Activated CD8-positive, alpha-beta memory T cell treated with anti-CD3 and anti-CD28 coated beads, Interleukin-2, amount 50 U/mL, for 48 hours (primary cell): ENCODE data around the gene DMXL1.
"Not testable (repeated sequence)": the region's sequence is repeated elsewhere in the genome, so short reads cannot be mapped to it uniquely, and the experiment has no call there.

ENCODE experiments used
- DNase-seq: peaks from one replicate; pipeline ENCODE4 v3.0.0-alpha.2; 2020

The DMXL1 gene

GRCh38 chr5:119123280-119123679 lies 52.4 kb downstream of the DMXL1 start:
- no peak for DNase-seq

GRCh38 chr5:119129770-119130169 lies 58.9 kb downstream of the DMXL1 start:
- no peak for DNase-seq

GRCh38 chr5:119131530-119132304 lies 60.8 kb downstream of the DMXL1 start:
- DNase-seq: no peak

DNA sequence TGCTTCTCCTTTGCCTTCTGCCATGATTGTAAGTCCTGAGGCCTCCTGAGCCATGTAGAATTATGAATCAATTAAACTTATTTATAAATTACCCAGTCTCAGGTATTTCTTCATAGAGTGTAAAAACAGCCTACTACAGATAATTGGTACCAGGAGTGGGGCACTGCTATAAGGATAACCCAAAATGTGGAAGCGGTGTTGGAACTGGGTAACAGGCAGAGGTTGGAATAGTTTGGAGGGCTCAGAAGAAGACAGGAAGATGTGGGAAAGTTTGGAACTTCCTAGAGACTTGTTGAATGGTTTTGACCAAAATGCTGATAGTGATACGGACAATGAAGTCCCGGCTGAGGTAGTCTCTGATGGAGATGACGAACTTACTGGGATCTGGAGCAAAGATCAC lies 64.9 kb downstream of the DMXL1 start:
- not testable (repeated sequence) for DNase-seq

- DNase-seq: no peak
These were observed 65.9 kb downstream of the DMXL1 start for GRCh38 chr5:119136666-119137318.

DNA sequence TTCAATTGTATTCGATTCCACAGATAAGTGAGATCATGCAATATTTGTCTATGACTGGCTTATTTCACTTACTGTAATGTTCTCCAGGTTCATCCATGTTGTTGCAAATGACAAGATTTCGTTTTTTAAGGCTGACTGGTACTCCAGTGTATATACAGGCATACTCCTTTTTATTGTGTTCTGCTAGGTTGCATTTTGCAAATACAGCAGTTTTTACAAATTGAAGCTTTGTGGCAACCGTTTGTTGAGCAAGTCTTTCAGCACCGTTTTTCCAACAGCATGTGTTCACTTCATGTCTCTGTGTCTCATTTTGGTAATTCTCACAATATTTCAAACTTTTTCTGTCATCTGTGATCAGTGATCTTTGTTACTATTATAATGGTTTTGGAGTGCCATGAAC lies 82.7 kb downstream of the DMXL1 start:
- DNase-seq: no peak

GRCh38 chr5:119158144-119158543 lies 87.3 kb downstream of the DMXL1 start:
- DNase-seq: no peak

GRCh38 chr5:119161430-119161829 lies 90.5 kb downstream of the DMXL1 start:
- no peak for DNase-seq

DNA sequence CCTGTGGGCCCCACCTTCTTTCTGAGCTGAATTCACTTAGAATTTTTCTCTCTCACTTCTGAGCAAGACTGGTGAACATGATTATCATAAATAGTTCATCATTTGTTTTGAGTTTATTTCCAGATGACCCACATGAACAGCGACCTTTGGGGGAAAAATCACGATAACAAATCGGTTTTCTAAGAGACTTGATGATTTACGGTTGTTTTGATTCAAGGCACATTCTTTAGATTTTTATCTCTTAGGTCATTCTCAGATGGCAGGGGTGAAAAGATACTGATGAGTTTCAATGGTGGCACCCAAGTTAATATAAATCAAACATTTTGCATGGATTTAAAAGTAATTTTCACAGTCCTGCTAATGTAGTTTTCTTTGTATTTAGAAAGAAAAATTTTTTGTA lies 95.1 kb downstream of the DMXL1 start:
- no peak for DNase-seq

DNA sequence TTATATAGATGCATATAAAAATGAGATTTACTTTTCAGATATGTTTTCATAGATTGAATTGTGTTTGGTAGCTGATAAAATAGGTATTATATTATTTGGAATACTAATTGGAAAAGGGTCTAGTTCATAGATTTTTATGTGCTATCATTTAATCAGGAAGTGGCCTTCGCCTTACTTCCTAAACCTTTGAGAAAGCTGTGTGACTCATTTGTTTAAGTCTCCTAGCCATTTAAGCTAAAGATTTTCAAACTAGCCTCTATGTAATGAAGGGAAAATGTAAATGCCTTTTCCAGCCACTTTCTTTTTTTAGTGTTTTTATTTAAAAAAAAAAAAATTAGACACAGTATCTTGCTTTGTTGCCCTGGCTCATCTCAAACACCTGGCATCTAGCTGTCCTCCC lies 97.5 kb downstream of the DMXL1 start:
- DNase-seq: no peak

GRCh38 chr5:119171686-119172085 lies 100.8 kb downstream of the DMXL1 start:
- no peak for DNase-seq

DNA sequence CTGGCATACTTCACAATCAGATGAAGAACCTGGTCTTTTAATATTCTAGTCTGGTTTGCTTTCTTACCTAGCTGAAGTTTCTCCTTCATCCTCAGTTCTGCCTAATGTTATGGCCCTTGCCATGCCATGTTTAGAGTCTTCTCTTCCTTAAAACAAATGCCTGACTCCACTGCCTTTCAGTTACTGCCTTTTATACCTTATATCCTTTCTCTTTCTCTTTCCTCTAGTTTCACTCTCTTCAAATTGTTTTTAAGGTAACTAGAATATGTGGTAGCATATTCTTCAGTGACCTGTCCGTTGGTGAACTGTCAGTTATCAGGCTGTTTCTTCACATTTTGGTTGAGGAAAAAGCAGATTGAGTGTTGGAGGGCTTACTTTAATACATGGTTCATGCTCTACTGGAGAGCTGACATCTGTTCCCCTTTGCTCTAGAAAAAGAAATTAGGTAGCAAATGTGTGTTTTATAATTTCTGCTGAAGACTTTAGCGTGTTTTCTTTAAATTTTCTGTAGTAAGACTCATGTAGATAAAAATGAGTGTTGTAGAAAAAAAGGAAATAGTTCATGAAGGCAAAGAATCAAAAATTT lies 103.8 kb downstream of the DMXL1 start:
- DNase-seq: no peak

GRCh38 chr5:119176785-119177184 lies 105.9 kb downstream of the DMXL1 start:
- DNase-seq: no peak

DNA sequence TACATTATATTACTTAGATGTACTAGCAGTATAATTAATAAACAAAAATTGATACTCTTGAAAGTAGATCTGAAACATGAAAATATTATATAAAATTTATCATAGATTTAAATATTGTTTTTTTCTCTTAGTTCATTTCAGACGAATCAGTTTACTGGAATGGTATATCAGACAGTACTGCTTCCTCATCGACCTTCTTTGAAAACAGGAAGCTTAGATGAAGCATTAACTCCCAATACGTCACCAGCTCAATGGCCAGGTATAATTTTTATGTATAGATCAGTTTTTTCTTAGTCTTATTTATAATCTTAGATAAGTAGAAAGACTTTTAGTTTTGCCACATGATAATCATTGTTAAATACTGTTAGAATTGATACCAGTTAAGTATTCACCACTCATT lies 106.3 kb downstream of the DMXL1 start:
- DNase-seq: no peak

GRCh38 chr5:119178435-119178834 lies 107.5 kb downstream of the DMXL1 start:
- DNase-seq: no peak

DNA sequence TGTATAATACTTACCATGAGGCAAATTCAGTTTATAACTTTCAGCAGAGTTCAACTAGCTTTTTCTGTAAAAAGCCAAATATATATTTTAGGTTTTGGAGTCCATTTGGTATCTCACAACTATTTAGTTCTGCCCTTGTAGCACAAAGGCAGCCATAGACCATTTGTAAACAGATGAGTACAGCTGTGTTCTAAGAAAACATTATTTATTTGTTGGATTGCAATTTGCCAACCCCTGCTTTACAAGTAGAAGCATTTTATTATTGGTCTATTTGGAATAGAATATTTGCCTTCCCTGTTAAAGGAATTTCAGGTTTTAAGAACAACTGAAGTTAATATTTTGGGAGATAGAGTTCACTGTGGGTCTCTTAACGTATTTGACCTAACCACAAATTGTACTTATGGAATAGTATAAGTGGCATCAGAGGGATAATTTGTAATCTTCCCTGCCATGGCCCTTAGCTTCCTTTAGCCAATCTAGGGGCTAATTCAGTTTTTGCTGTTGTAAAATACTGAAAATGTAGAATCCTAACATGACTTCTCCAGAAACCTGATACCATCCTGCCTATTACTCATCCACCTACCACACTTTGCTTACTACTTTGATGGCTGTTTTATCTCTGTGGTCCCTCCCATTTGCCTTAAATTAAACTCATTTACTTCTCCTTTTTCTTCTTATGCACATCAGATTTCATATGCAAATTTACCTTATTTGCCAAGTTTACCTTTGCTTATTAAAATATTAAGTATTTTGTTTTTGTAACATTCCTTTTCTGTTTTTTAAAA lies 109.2 kb downstream of the DMXL1 start:
- DNase-seq: no peak

DNA sequence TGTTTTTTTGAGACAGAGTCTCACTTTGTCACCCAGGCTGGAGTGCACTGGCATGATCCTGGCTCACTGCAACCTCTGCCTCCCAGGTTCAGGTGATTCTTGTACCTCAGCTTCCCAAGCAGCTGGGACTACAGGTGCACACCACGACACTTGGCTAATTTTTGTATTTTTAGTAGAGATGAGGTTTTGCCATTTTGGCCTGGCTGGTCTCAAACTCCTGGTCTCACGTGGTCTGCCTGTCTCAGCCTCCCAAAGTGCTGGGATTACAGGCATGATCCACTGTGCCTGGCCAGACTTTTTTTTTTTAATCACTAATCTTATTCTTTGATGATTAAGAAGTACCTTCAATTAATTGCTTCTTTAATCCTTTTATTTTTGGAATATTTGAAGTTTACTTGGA lies 114.6 kb downstream of the DMXL1 start:
- DNase-seq: not testable (repeated sequence)

GRCh38 chr5:119187776-119188529 lies 117.1 kb downstream of the DMXL1 start:
- DNase-seq: no peak

GRCh38 chr5:119190470-119191095 lies 119.7 kb downstream of the DMXL1 start:
- DNase-seq: no peak

GRCh38 chr5:119191944-119192343 lies 121.1 kb downstream of the DMXL1 start:
- no peak for DNase-seq

GRCh38 chr5:119200795-119201194 lies 129.9 kb downstream of the DMXL1 start:
- no peak for DNase-seq

- no peak for DNase-seq
These were observed 136.2 kb downstream of the DMXL1 start for GRCh38 chr5:119207105-119207504.
